ENCODE data around the gene RNF130. TPM values are rescaled to one million over a fixed set of nuclear protein-coding genes. Genes with fewer than 3 reads are reported as not detected.

Gene RNF130
- total and polyA plus RNA-seq, 3 donors from 2014 or later, result 44.3 to 65.0 (median 56.5) TPM

DNA sequence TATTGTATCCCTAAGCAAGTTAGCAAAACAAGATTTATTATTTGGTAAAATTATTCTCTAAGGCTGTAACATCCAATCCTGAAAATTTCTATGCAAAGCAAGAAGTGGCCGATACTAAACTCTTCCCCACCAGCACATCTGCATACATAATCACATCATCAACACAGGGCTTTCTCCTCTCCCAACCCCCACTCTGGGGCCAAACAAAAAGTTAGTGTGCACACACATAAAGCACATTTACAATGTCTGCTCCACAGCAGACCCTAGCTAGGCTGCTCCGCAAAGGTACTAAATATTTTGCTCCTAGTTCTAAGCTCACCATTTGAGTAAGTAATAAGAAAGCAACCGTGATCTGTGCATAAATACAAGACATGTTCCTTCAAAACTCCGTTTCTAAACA lies 3.6 kb downstream of the RNF130 start:
- Histone ChIP-seq H3K4me1 (peaks cover 3% of the 10 kb centered on the region), H3K9me3 (no peaks in the 10 kb centered on the region), H3K27me3 (no peaks in the 10 kb centered on the region), H3K27ac (no peak overlapping the region), H3K36me3 (ENCODE audit: low read depth, missing control alignments) (no peaks in the 10 kb centered on the region), H3K4me3 (no peak overlapping the region)
- no peak for TF ChIP-seq CTCF (IDR thresholded peaks at IDR 0.05)
- no peak for TF ChIP-seq POLR2A (IDR thresholded peaks at IDR 0.05)
- 81 to 88% methylated on average over 4 of the region's 4 CpGs for WGBS, 2 donors
- no peak for DNase-seq
- intact Hi-C loops (cut with DNase I; ENCODE audit: low total_unique reads), result no loop called here

- no peak for DNase-seq
- no peaks in the 10 kb centered on the region for H3K36me3 ChIP-seq (ENCODE audit: low read depth, missing control alignments)
- intact Hi-C loops (cut with DNase I; ENCODE audit: low total_unique reads), result no loop called here
- H3K4me3 ChIP-seq, result no peak overlapping the region
- TF ChIP-seq CTCF (IDR thresholded peaks at IDR 0.05), result no peak
- no peak for TF ChIP-seq POLR2A (IDR thresholded peaks at IDR 0.05)
- no peaks in the 10 kb centered on the region for H3K9me3 ChIP-seq
- no peak overlapping the region for H3K27ac ChIP-seq
- H3K4me1 ChIP-seq, result no peaks in the 10 kb centered on the region
- H3K27me3 ChIP-seq, result no peaks in the 10 kb centered on the region
- WGBS, 2 donors, result 90 to 92% methylated on average over 7 of the region's 7 CpGs
Observed at GRCh38 chr5:180060192-180060591, 11.4 kb downstream of the RNF130 start.

DNA sequence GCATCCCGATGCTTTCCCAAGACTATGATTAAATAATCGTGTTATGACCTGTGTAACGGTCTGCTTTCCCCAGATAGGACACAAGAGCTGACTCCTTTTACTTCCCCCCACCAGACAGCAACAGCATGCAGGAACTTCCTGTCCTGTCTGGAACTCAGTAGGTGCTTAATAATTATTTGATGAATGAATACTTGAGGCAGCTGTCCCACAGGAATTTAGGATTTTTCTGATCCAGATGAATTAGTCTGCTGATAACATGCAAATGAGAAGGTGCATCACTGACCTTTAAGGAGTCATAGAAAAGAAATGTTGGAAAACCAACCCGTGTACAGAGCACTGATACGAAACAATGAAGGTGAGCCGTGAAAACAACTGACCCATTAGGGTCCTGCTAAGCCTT lies 12.2 kb downstream of the RNF130 start:
- no peaks in the 10 kb centered on the region for H3K36me3 ChIP-seq (ENCODE audit: low read depth, missing control alignments)
- no peak overlapping the region for H3K4me3 ChIP-seq
- no peak for TF ChIP-seq POLR2A (IDR thresholded peaks at IDR 0.05)
- no peak for TF ChIP-seq CTCF (IDR thresholded peaks at IDR 0.05)
- no peak overlapping the region for H3K27ac ChIP-seq
- intact Hi-C loops (cut with DNase I; ENCODE audit: low total_unique reads), result no loop called here
- 87 to 91% methylated on average over 6 of the region's 6 CpGs for WGBS, 2 donors
- DNase-seq, result no peak
- no peaks in the 10 kb centered on the region for H3K9me3 ChIP-seq
- H3K4me1 ChIP-seq, result no peaks in the 10 kb centered on the region
- H3K27me3 ChIP-seq, result no peaks in the 10 kb centered on the region

DNA sequence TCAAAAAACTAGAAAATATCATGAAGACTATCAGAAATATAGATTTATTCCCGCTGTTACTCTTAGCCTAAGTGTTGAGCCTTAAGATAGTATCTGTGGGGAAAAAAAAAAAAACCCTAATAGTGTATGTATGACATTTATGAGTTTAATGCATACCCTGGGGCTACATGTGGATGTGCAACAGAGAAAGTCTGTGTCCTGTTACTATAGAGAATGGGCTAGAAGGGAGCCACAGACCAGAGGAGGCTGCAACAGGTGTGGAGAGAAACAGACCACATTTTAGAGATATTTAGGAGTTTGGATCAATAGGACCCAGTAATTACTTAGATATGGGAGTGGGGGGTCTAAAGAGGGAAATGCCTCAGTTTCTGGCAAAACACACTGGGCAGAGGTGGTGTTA lies 15.4 kb downstream of the RNF130 start:
- Histone ChIP-seq H3K27ac (no peak overlapping the region), H3K4me1 (no peaks in the 10 kb centered on the region), H3K27me3 (no peaks in the 10 kb centered on the region), H3K36me3 (ENCODE audit: low read depth, missing control alignments) (no peaks in the 10 kb centered on the region), H3K4me3 (no peak overlapping the region), H3K9me3 (no peaks in the 10 kb centered on the region)
- TF ChIP-seq CTCF (IDR thresholded peaks at IDR 0.05) (no peak), POLR2A (IDR thresholded peaks at IDR 0.05) (no peak)
- 94 to 95% methylated on average over 1 of the region's 1 CpG for WGBS, 2 donors
- DNase-seq, result no peak
- intact Hi-C loops (cut with DNase I; ENCODE audit: low total_unique reads), result no loop called here

GRCh38 chr5:180054226-180054625 lies 17.3 kb downstream of the RNF130 start:
- Histone ChIP-seq H3K9me3 (no peaks in the 10 kb centered on the region), H3K36me3 (ENCODE audit: low read depth, missing control alignments) (no peaks in the 10 kb centered on the region), H3K27me3 (no peaks in the 10 kb centered on the region), H3K4me1 (no peaks in the 10 kb centered on the region), H3K4me3 (no peak overlapping the region), H3K27ac (no peak overlapping the region)
- no peak for DNase-seq
- no peak for TF ChIP-seq CTCF (IDR thresholded peaks at IDR 0.05)
- TF ChIP-seq POLR2A (IDR thresholded peaks at IDR 0.05), result no peak
- intact Hi-C loops (cut with DNase I; ENCODE audit: low total_unique reads), result no loop called here
- WGBS, 2 donors, result 57 to 67% methylated on average over 6 of the region's 6 CpGs
